C1 segment of cervical spinal cord (tissue), 14 donors: Measurements from ENCODE around the gene PIGR.
A peak's percentile ranks its signal among the peaks of the same experiment; 100 is the strongest.

Experiments
- DNase-seq, 14 donors: peaks; one replicate each; lab custom pipeline; 2025; lab: John Stamatoyannopoulos, UW

Gene PIGR

DNA sequence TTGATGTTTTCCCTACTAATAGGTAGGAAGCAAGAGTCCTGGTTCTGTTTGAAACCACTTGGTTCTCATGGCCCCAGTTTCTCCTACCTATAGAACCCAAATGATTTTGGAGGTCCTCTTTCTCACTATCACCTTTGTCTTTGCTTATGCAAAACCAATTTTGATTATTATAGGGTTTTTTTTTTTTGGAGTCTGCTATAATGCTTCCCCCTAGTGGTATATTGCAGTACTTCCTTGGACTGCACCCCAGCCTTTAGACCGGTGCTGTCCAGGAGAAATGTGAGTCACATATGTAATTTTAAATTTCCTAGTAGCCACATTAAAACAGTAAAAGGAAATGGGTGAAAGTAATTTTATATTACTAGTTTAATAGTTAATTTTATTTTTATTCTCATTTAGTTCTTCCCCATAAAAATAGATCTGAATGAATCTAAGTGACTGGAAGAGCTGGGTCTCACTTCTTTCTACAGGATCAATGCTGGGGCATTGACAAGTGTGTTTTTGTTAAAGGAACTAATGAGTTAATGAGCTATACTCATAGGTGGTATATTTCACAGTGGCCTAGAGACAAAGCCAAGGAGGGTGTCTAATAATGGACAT, 35.1 kb downstream of the PIGR start:
- DNase-seq = peak in 1 of 14 donors; percentile 6

DNA sequence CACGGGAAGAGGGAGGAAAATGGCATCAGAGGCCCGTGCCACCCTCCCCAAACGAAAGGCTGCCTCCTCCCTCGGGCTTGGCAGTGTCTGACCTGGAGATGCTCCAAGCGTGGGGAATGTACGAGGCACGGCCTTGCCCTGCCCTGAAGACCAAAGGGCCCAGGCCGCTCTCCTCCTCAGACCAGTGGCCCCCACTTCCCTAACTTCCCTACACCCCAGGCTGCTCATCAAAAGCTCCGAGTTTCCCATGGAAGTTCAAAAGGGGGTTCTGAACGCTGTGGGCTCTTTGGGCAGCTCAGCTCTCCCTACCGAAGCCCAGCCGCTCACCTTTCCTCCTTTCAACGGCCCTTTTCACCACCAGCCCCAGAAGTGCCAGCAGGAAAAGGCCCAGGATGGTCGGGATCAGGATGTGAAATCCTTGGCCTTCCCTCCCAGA, 36.4 kb downstream of the PIGR start:
- no peak for DNase-seq

DNA sequence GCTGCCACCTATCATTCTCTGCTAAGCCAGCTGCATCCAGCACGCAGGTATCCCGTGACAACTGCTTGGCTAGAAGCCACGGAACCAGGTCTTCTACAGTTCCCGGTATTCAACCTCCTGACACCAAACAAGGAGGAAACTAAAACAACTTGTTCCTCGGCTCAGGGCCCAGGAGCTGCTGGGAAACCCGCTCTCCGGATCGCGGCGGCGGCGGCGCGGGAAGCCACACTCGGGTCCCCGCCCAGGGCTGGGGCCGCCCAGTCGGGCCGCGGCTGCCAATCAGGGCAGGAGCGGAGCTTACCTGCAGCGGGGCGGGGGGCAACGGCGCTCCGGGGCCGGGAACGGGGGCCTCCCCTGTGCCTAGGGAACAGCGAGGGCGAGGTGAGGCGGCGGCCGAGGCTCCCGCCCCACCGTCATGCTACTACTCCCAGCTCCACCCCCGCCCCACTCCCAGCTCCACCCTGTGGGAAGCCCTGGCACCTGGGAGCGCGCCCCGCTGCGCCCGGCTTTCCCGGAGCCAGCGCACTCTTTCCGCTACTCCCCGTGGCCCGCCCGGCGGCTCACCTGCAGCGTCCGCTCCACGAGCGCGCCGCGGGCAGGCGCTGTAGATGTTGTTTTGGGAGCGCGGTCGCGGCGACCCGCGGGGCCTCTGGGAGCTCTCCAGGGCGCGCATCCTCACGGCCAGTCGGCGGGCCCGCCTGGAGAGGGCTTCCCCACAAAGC, 36.9 kb downstream of the PIGR start:
- DNase-seq = peak in 1 of 14 donors; percentile 43

DNA sequence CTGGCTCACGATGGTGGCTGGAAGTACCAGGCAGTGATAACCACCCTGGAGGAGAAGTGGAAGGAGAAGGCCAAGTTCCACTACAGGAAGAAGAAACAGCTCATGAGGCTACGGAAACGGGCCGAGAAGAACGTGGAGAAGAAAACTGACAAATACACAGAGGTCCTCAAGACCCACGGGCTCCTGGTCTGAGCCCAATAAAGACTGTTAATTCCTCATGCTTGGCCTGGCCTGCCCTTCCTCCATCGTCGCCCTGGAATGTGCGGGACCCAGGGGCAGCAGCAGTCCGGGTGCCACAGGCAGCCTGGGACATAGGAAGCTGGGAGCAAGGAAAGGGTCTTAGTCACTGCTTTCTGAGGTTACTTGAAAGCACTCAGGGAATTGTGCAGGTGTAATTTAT, 38.2 kb downstream of the PIGR start:
- no peak for DNase-seq

DNA sequence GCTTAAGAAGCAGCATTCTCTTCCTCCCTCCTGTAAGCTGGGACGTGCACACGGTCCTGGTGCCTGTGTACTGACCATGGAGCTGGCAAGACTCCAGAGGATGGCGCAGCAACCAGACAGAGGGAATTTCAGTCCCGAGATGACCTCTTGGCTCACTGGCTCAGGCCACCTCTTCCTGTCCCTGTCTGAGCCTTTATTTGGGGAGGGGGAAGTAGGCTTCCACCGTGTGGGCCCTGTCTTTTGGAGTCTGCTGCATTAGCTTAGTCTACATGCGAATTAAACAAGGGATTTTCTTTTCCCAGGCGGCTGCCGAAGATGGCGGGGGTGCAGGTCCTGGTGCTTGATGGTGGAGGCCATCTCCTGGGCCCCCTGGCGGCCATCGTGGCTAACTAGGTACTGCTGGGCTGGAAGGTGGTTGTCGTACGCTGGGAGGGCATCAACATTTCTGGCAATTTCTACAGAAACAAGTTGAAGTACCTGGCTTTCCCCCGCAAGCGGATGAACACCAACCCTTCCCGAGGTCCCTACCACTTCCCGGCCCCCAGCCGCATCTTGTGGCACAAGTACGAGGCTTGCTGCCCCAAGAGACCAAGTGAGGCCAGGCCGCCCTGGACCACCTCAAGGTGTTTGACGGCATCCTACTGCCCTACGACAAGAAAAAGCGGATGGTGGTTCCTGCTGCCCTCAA, 38.8 kb downstream of the PIGR start:
- no peak for DNase-seq

DNA sequence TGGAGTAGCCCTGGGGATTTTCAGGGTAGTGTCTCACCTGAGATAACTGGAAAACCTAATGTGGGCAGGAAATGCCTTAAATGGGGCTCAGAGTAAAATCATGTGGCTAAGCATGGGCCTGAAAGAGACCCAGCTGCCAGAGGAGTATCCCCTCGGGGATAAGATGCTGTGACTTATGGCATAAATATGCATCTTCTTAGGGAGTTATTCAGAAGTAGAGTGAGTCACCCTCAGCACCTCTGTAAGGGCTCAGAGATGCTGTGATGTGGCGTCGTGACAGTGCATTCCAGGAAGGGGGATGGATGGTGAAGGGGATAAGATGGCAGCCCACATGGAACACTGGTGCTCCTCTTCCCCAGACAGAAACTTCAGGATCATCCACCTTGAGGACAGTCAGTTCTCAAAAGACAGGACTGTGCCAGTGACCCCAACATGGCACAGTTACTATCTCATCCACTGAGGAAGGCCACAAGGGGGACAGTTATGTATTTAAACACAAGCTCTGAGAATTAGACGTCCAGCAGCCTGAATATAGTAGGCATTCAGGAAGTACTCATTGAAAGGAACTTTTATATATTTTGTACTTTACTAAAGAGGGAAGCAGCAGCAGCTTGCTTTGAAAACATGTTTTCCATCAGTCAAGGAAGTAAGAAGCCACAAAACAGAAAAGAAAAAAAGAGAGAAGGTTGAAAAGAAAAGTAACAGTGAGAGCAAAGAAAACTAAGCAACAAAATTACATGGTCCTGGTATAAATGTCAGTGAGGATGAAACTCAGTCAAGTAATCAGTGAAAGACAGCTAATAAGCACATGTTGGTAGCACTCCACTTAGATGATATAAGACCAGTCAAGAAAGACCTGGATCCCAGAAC, 40.7 kb downstream of the PIGR start:
- DNase-seq = no peak

DNA sequence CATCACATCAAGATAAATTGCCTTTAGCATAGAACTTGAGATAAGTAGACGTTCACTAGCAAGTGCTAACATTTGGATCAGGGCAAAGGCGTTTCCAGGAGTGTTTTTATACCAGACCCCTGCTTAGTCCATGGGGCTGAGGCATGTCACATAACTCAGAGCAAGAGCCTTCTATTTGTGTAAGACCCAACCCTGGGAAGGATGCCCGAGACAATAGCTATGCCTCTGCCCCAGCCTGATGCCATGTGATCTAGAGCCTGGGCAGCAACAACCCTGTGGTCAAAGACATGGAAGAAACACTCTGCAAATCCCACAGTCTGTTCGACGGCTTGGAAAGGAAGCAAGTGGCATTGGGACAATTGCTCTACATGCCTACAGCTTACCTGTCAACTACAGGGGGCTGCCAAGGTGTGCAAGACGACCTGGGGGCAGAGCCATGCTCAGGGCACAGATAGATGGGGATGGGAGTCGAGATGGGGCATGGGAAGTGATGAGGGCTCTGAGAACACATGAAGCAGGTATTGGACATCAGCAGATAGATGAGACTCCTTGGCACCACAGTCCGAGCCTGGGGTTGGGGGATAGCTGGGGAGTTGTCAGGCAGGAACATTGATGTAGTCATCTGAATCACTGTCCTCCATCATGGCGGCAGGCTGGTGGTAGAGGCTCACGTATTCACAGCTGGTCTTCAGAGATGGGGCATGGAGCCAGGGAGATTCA, 41.7 kb downstream of the PIGR start:
- DNase-seq = no peak

DNA sequence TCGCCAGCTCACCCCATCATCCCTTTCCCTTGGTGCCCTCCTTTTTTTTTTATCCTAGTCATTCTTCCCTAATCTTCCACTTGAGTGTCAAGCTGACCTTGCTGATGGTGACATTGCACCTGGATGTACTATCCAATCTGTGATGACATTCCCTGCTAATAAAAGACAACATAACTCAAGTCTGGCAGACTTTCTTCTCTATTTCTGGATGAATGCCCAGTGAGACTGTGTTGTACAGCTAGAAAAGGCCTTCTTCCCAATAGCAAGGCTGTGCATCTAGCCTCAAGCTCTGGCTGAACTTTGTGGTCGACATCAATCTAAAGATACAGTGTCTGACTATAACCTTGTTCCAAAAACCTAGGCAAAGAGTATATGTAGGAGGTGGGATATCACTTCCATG, 42.6 kb downstream of the PIGR start:
- DNase-seq = no peak

DNA sequence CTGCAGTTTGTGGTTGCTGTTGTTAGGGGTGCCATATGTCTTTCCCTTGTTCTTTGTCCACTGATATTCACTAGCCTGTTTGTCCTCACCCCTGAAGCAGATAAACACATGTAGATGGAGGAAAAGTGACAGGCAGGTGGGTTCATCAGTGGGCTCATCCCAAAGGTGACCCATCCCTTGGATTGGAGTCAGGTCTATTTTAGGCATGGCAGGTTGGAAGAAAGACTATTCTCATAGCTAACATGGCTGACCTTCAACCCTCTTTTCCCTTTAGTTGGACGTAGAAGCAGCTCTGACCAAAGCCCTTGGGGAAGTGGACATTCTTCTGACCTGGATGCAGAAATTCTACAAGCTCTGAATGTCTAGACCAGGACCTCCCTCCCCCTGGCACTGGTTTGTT, 43.6 kb downstream of the PIGR start:
- no peak for DNase-seq

DNA sequence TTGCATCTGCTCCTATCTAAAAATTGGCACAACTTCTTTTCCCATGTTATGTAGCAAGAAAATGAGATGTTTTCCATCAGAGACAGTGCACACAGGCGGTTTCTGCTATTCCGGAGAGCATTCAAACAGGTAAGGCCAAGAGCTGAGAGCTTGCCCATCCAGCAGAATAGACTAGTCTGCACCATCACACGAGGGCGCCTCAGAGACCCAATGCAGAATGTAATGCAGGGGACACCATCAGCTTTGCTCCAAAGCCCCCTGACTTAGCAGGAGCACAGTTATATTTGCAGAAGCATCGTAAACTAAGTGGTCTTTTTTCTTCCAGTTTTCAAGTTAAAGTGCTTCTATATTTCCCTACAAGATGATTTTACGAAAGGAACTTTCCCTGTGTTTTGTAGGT, 44.3 kb downstream of the PIGR start:
- DNase-seq = no peak

DNA sequence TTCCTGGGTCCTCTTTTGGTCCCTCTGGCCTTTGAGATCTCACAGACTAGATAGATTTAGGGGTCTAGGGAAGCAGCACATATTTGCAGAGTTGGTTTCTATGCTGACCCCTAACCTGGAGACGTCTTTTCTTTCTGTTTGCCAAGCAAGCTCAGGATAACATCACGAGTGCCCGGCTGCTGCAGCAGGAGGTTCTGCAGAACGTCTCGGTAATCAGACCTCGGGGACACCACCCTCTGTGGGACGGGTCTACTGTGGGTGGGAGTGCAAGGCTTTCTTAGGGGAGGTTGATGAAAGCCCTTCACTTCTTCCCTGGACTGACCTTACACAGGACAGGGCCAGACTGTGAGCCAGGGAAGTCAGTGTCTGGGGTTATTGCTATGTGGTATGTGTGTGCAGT, 46.1 kb downstream of the PIGR start:
- no peak for DNase-seq

DNA sequence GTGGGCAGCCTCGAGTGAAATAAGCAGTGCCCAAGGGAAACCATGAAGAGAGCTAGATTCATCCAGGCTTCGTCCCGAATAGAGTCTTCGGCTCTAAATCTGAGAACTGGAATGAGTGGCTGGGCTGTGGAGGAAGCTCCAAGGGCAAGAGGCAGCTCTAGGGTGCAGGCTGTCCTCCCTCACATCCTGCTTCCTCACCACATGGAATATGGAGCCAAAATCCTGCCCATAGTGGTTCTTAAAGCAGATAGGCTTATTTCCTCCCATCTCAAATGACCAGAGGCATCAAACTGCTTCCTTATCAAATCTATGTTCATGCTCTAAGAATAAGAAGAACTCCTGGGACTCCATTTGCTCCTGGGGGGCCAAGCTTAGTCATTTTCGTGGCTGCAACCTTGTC, 46.5 kb downstream of the PIGR start:
- DNase-seq = no peak

DNA sequence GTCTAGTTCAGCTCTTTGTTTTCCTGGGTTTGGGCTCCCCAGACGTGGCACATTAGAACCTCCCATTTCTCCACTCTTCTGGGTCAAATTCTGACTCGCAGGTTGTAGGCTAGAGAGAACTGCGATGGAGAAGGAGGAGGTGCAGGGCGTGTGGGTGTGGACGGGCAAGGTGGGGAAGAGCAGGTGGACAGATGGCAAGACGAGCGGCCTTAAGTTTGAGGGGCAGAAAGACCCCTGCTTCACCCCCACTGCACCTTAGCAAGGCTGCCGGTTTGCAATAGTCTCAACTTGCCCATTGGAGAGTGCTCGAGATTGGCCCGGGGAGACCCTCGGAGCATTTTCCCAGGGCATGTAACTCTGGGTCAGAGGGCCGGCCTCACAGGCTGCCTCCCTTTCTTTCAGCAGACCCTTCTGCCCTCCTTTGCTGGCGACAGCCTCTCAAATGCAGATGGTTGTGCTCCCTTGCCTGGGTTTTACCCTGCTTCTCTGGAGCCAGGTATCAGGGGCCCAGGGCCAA, 47.3 kb downstream of the PIGR start:
- DNase-seq = no peak

DNA sequence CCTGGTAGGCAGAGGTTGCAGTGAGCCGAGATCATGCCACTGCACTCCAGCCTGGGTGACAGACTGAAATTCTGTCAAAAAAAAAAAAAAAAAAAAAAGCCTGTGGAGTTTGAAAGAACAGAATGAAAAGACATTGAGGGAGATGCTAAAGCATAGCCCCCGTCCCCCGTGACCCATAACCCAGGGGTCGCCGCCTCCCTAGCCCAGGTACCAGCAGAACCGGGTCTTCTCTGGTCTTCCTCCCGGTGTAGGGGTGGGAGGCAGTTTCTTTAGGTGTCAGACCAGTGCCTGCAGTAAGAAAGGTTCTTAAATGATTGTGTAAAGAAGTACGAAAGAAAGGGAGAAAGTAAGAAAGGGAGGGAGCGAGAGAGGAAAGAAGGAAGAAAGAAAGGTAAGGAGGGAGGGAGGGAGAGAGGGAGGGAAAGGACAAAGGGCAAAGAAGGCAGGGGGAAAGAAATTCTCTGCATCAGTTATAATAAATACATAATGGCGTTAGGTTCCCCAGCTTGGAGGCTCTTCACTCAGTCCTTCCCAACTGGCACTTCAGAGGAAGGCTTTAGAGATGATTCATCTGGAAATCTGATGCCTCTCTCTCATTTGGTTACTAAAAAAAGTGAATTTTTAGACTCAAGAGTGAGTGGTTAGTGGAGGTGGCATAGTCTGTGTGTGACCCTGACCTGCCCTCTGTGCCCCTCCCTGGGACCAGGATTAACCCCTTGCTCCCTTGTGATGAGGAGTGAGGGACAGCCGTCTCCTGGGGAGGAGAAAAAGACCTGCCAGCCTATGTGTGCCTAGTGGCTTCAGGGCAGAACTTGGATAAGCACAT, 48.0 kb downstream of the PIGR start:
- DNase-seq = no peak

DNA sequence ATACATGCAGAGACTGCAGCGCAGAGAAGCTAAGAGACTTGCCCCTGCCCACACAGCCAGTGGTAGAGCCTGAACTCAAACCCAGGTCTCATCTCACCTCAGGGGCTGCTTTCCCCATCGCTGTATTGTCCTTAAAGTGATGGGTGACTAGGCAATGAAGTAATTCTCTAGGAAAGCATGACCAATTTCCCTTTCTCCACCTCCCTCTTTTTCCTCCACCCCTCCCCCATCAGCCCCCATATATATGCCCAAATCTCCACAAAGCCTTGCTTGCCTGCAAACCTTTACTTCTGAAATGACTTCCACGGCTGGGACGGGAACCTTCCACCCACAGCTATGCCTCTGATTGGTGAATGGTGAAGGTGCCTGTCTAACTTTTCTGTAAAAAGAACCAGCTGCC, 49.1 kb downstream of the PIGR start, which contains the start of gene IL24:
TSS of gene IL24 (plus strand) at position 269 of the 400 bp plus-strand sequence. CDS start 390 bp downstream, outside the sequence.
- no peak for DNase-seq

DNA sequence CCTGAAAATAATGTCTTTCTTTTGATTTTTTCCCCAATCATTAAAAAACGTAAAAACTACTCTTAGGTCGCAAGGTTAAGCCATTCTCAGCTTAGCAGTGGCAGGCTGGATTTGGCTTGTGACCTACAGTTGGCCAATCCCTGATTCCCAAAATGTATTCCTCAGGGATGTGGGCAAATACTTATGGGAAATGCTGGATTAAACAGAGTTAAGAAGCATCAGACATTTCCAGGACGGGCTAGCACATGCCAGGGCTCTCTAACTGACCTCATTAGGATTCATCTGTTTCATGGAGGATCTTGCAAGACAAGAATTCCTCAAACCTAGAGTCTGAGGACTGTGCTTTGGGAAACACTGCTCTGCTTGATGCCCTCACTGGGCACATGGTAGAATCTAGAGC, 50.0 kb downstream of the PIGR start:
- DNase-seq = peak in 1 of 14 donors; percentile 69

DNA sequence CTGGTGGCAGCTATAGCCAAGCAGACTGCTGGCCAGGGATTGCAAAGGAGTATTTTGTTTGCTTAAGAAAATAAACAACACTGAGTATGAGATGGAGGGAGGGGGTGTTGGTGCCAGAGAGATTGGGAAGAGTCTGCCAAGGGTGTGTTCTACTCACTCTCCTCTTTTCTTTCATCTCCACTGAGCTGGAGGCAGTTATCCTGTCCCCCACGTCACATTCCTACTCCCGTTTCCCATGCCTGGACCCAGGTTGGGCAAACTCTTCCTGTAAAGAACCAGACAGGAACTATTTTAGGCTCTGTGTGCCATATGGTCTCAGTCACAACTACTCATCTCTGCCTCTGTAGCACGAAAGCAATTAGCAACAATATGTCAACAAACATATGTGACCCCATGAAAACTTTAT, 50.4 kb downstream of the PIGR start:
- DNase-seq = peak in 1 of 14 donors; percentile 75

DNA sequence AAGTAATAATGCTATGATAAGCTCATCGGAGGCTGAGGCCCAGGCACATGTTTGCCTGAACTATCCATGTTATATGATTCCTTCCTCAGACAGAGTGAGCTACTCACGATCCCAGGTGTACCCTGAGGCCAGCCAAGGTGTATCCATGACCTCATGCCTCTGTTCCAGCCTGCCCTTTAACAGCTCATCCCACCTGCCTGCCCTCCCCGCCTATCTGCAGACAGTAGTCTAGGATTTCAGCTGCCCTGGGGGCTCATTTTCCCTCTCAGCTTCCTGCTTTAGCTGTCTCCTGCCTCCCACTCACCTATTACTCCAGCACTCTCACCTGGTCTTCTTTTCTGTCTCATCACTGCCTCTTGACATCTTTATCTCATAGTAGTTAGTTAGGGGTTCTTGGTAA, 50.9 kb downstream of the PIGR start:
- DNase-seq = no peak

DNA sequence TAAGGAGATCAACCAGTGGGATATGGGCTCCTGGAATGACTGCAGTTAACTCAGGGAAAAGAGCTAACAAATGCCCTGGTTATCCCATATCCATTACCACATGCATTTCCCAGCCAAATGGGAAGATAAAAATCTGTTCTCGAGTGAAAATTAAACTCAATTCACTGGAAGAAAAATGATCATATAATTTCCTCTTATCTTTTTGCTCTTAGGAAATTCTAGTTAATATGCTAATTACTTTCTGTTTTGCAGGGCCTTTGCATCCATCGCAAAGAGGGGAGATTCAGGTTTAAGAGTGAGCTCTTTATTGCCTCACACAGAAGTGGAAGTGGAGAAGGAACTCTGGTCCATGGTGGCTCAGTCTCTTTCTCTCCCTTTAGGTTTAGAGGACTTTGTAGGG, 52.9 kb downstream of the PIGR start:
- no peak for DNase-seq

DNA sequence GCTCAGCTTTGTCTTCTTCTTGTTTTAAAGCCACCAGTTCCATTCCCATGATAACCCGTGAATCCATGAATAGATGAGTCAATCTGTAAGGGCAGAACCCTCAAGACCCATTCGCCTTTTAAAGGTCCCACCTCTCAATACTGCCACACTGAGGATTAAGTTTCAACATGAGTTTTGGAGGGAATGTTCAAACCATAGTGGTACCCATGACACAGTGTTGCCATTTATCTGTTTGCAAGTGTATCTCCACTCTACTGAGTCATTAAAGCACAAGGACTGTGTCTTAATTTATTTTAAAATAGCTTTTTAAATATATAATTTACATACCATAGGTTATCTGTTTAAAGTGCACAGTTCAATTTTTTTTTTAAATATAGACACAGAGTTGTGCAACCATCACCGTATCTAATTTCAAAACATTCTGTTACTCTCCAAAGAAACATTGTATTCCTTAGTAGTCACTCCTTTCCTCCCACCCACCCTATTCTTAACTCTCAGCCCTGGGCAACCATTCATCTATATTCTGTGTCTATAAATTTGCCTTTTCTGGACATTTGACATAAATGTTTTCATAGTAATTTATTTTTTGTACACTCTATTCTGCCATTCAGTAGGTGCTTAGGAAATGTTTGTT, 53.8 kb downstream of the PIGR start:
- no peak for DNase-seq
